ENCODE results near the gene ANP32D.

- no peak for TF ChIP-seq CTCF (IDR thresholded peaks at IDR 0.05)
- TF ChIP-seq POLR2A (IDR thresholded peaks at IDR 0.05) = no peak
Observed at GRCh38 chr12:48510111-48510510, 37.8 kb downstream of the ANP32D start.

Data from lower leg skin (tissue), 3 donors.